IMR-90 (cell line): ENCODE measurements around the gene TTC31. TPM values are rescaled to one million over a fixed set of nuclear protein-coding genes. Genes with fewer than 3 reads are reported as not detected.

Source experiments
- FOS ChIP-seq: fragments of 150-350 bp; IDR thresholded peaks from 2 replicates; pipeline ENCODE4 v1.6.1; 2016; ENCODE audit warnings: low read depth, low read length
- MAZ ChIP-seq: IDR thresholded peaks from 2 replicates; pipeline ENCODE4 v1.6.1; 2012; ENCODE audit warnings: low read depth, mild to moderate bottlenecking, low read length, improper control_type of control experiment, moderate library complexity, borderline replicate concordance
- MXI1 ChIP-seq: IDR thresholded peaks from 2 replicates; pipeline ENCODE4 v1.6.1; 2012; ENCODE audit warnings: low read depth, mild to moderate bottlenecking, low read length, moderate library complexity, borderline replicate concordance
- RAD21 ChIP-seq: IDR thresholded peaks from 2 replicates; pipeline ENCODE4 v1.6.1; 2012; ENCODE audit warnings: low read length, improper control_type of control experiment
- RCOR1 ChIP-seq: IDR thresholded peaks from 2 replicates; pipeline ENCODE4 v1.6.1; 2012; ENCODE audit warnings: mild to moderate bottlenecking, low read length, improper control_type of control experiment; ENCODE audit not compliant: insufficient replicate concordance
- polyA plus RNA-seq, 3 experiments: library from polyadenylated mRNA; depleted of rRNA; stranded (reverse); fragments of >200 nt; gene quantifications; 2 replicates each; pipeline ENCODE4 v1.2.3, GENCODE V29; 2012; ENCODE audit warnings: low replicate concordance in 1 of 3
- total RNA-seq: library from RNA; depleted of rRNA; stranded (reverse); fragments of >200 nt; gene quantifications from 2 replicates; pipeline ENCODE4 v1.2.3, GENCODE V29; 2012
- TF ChIP-seq, protein P1 (sequence below): fragments of 150-350 bp; IDR thresholded peaks from 2 replicates; pipeline ENCODE4 v1.6.1; 2017; ENCODE audit warnings: mild to moderate bottlenecking, antibody characterized with exemption, low read length, low read depth

The TTC31 gene
- total and polyA plus RNA-seq, 2 of the 4 experiments (the other 2 are of a cell fraction): 6.3 to 18.8 TPM

DNA sequence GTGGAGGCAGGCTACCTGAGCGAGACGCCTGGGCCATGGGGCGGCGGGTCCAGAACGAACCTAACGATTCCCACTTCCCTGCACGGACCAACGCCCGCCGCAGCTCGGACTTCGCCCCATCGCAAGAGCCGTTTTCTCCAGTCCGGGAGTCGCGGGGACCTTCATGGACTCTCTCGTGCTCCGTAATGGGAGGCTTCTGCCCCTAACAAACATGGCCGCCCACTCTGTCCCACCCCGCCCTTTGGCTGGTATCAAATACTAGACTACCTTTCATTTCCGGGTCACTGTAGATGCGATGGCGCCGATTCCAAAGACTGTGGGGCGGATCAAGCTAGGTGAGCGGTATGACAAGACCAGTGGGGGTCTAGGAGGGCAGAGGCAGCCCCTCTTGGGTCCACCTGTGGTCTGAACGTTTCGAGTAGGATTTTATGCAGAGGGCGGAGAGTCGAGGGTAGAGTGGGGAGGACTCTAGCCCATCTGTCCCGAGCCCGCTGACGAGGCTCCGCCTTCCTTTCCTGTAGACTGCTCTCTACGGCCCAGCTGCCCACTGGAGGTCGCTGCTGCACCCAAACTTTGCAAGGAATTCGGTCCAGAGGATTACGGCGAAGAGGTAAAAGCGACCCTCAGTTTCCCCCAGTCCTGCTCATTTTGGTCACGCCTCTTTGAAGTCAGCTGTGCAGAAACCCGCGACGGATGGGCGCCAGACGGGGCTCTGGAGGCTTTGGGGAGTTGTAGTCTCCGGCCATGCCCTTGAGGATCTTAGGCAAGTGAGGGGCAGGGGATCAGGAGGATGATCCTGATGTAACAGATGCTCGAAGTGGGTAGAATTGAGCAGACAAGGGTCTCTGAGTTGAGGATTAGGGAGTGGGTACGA is at the start of gene TTC31, which contains the start of gene CCDC142 (continued):
- TF ChIP-seq, protein P1, sequence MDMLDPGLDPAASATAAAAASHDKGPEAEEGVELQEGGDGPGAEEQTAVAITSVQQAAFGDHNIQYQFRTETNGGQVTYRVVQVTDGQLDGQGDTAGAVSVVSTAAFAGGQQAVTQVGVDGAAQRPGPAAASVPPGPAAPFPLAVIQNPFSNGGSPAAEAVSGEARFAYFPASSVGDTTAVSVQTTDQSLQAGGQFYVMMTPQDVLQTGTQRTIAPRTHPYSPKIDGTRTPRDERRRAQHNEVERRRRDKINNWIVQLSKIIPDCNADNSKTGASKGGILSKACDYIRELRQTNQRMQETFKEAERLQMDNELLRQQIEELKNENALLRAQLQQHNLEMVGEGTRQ: no peak
- TF ChIP-seq FOS: no peak
- TF ChIP-seq MAZ: peak; percentile 81; the same call in 1 of the 2 replicates
- TF ChIP-seq MXI1: peak; percentile 31; the same call in 1 of the 2 replicates
- peak; percentile 20 for TF ChIP-seq RCOR1
- peak; percentile 75 for TF ChIP-seq RAD21
